Gastrocnemius medialis (tissue), 4 donors: ENCODE results near the gene CRLF2.

Source experiments
- CTCF ChIP-seq, 5 experiments: fragments of 450-650 bp in 3 of 5; fragments of 200-600 bp in 2 of 5; sonication (generic) in 2 of 5; IDR thresholded peaks in 4 of 5; conservative IDR thresholded peaks in 1 of 5; 1 replicate in 4 of 5; 2 replicates in 1 of 5; pipeline ENCODE4 v1.5.1; 2016 to 2019; ENCODE audit warnings: antibody characterized with exemption in 5 of 5, mild to moderate bottlenecking in 3 of 5, moderate library complexity in 3 of 5
- POLR2A ChIP-seq, 2 donors: fragments of 450-650 bp; IDR thresholded peaks; one replicate each; pipeline ENCODE4 v1.6.1; 2017; ENCODE audit warnings: antibody characterized with exemption in 2 of 2, mild to moderate bottlenecking in 2 of 2, moderate library complexity in 2 of 2

DNA sequence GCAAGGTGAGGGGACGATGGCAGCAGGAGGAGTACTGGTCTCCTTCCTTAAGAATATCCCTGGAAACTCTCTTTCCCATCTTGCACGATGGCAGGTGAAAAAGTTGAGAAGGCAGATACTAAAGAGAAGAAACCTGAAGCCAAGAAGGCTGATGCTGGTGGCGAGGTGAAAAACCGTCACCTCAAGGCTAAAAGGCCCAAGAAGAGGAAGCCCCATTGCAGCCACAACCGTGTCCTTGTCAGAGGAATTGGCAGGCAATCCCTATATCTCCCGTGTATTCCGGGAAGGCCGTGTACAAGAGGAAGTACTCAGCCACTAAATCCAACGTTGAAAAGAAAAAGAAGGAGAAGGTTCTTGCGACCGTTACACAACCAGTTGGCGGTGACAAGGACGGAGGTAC lies 40.0 kb downstream of the CRLF2 start:
- TF ChIP-seq CTCF (IDR thresholded peaks at IDR 0.05 in 4 of 5, conservative IDR thresholded peaks at IDR 0.05 in 1 of 5), result no peak
- no peak for TF ChIP-seq POLR2A (IDR thresholded peaks at IDR 0.05)
